HG03521 (cell line): Measurements from ENCODE around the gene RRAD.
A peak's percentile ranks its signal among the peaks of the same experiment; 100 is the strongest.

Experiments used
- ATAC-seq: cut with Tn5 transposase; IDR thresholded peaks from one replicate; pipeline ENCODE4 v1.9.1; 2021; ENCODE audit warnings: mild to moderate bottlenecking, moderate library complexity; ENCODE audit not compliant: unreplicated experiment

Gene RRAD

GRCh38 chr16:66934138-66934838 is 9.0 kb upstream of the RRAD start, which contains the start of gene CIAO2B:
Gene CIAO2B (minus strand): TSS chr16:66934402. CDS start chr16:66934364, 38 bp downstream.
- ATAC-seq = peak; percentile 73

DNA sequence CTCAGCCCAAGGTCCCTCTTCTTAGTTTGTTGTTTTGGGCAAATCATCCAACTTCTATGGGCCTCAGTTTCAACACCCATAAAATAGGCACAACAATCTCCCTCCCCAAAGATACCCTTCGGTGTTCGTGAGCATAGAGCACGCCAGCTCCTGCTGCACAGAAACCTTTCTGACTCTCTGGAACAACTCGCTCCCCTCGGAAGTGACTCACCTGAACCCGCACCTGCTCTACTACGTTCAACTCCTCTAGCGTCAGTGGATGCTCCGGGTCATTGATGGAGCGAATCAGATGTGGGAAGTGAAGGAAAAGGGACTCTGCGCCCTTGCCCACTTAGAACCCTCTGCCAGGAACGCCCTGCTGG is 8.4 kb upstream of the RRAD start:
- ATAC-seq = peak; percentile 32

GRCh38 chr16:66932076-66932475 is 6.7 kb upstream of the RRAD start:
- ATAC-seq = no peak

- ATAC-seq = no peak
These were observed 6.3 kb upstream of the RRAD start for GRCh38 chr16:66931665-66932064.

DNA sequence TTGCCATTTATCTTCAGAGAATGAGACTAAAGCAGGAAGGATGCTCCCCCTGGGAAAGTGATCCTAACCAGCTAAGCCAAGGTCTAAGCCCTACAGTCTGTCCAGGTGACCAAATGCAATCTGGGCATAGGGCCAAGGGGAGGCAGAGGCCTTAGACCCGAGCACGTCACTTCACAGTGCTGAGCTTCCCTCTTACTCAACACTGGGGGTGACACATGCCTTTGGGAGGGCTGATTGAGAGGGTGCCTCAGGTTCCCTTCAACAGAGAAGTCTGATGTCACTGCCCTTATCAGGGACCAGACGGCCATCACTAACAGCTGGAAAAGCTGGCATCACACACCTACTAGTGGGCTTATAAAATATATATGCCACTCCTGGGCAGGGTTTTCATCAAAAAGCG is 4.9 kb upstream of the RRAD start:
- ATAC-seq = no peak

GRCh38 chr16:66928702-66929388 is 3.5 kb upstream of the RRAD start:
- ATAC-seq = no peak

GRCh38 chr16:66927918-66928649 is 2.7 kb upstream of the RRAD start:
- no peak for ATAC-seq

DNA sequence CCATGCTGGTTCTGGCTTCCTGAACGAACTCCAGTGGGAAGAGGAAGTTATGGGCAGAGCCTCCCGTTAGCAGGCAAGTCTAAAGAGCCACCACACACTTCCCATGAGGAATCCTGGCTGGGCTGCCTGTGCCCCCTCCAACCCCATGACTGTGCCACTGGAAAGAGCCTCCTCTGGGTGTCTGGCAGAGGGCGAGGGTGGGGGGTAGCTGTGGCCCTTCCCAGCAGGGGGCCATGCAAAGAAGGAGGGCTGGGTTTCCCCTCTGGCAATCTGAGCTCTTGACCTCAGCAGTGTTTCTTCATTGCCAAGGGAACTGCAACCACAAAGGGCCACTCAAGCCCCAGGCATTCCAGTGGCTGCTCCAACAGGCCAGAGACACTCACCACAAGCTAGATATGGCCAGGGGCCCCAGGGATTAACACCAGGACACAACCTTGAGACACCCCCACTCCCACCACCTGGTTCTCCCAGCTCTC is 1.7 kb upstream of the RRAD start:
- no peak for ATAC-seq

DNA sequence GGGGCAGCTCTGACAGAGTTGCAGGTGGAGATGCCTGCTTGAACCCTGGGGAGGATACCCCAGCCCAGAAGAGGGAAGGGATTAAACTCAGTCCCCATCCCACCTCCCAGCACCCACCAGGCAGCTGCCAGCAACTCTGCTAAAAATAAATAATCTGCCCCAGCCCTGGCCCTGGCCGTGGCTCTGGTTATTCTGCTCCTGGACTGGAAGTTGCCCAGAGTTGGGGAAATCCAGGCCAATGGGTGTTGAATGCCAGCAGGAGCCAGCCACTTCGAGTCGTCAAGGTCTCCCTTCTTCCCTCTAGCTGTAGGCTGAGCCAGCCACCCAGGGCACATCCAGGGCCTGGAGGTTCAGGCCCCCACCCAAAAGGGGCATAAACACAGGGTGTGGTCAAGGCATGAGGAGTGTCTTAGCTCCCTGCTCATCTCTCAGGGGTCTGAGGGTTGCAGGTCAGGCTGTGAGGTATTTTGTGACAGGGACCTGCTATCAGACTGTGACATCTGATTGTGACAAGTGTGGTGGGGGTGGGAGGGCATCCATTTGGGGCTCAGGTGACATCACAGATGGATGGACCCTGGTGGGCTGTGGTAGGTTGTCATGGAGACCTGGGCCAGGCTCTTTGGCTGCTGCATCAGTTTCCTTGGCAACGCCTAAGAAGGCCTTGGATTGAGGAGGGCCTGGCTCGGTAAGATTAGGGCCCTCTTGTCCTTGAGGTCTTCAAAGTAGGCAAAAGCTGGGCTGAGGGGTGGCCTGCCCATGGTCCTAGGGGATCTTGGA is 1.0 kb upstream of the RRAD start:
- ATAC-seq = no peak

- no peak for ATAC-seq
These were observed 611 bp downstream of the RRAD start for GRCh38 chr16:66924527-66925321.

- ATAC-seq = no peak
These were observed 1.5 kb downstream of the RRAD start for GRCh38 chr16:66923866-66924265.

DNA sequence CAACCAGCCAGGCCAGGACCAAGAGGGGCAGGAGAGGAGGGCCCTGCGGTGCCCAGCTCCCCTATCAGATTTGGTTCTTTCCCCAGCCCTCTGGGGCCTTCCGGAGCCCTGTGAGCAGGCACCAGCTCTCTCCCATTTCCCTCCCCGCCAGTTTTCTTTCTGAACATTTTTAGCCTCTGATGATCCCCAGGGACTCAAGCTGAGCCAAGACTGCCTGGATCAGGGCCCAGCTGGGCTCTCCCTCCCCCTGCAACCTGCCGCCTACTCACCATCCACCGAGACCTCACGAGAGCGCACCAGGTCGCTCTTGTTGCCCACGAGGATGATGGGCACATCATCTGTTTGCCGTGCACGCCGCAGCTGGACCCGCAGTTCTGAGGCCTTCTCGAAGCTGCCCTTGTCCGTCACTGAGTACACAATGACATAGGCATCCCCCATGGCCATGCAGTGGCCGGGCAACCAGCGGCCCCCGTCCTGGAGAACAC is 2.0 kb downstream of the RRAD start:
- ATAC-seq = no peak

DNA sequence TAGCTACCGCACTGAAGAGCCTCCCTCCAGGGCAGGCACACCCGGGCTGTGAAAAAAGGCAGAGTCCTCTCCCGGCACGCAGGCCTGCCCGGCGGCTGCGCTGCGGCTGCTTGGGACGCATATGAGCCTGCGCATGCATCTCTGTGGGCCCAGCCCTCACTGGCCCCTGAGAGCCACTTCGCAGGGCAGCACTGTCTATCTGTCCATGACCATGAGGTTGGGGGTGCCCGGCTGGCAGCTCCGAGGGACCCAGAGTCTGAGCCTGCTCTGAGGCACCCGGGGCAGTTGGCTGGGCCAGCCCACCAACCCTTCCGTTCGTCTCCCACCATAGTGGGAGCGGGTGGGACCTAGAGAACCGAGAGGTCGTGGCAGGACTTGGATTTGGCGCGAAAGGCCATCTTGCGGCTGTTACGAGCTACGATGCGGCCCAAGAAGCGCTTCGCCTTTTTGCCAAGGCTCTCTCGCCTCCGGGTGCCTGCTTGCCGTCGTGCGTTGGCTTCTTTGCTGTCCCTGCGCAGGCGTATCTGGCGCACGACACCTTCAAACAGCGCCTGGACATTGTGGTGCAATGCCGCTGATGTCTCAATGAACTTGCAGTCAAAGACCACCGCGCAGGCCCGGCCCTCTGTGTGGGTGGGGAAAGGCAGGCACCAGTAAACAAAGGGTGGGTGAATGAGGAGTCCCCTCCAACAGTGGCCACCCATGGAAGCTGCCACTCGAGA is 3.4 kb downstream of the RRAD start:
- ATAC-seq = no peak

GRCh38 chr16:66920924-66921680 is 4.2 kb downstream of the RRAD start:
- no peak for ATAC-seq

- ATAC-seq = no peak
These were observed 5.1 kb downstream of the RRAD start for GRCh38 chr16:66920299-66920590.

- no peak for ATAC-seq
These were observed 5.6 kb downstream of the RRAD start for GRCh38 chr16:66919569-66920298.

- ATAC-seq = no peak
These were observed 6.3 kb downstream of the RRAD start, which contains the start of gene CDH16 for GRCh38 chr16:66918803-66919568. Gene CDH16 (minus strand): TSS chr16:66918885. CDS start chr16:66918065, 820 bp downstream.
